ENCODE data around the gene MAP2K3.

The MAP2K3 gene

DNA sequence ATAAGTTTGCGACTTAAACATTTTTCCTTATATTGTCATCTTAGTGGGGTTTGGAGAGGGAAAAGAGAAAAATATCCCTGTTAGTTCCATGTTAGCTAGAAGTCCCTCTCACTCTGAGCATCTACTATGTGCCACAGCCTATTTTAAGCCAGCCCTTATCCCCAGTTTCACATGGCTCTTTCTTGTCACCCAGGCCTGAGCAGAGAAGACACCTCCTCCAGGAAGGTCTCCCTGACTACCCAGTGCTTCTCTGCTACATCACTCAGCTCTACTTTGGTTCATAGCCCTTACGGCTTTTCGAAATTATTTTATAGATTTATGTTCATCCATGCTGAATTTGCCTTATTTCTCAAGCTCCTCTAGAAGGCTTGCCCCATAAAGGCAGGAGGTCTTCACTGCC is 7.2 kb upstream of the MAP2K3 start:
- Histone ChIP-seq H3K27me3 (replicated peaks) (no peaks in the 10 kb centered on the region), H3K27ac (no peak overlapping the region), H3K4me3 (ENCODE audit: low read depth, low read length) (no peak overlapping the region), H3K36me3 (replicated peaks) (no peaks in the 10 kb centered on the region)
- no peak for DNase-seq
- in situ Hi-C loops (cut with HindIII; ENCODE audit: low pct_ligation_motif_present, low sequenced_read_pairs), result no loop called here
- TF ChIP-seq, protein P1, sequence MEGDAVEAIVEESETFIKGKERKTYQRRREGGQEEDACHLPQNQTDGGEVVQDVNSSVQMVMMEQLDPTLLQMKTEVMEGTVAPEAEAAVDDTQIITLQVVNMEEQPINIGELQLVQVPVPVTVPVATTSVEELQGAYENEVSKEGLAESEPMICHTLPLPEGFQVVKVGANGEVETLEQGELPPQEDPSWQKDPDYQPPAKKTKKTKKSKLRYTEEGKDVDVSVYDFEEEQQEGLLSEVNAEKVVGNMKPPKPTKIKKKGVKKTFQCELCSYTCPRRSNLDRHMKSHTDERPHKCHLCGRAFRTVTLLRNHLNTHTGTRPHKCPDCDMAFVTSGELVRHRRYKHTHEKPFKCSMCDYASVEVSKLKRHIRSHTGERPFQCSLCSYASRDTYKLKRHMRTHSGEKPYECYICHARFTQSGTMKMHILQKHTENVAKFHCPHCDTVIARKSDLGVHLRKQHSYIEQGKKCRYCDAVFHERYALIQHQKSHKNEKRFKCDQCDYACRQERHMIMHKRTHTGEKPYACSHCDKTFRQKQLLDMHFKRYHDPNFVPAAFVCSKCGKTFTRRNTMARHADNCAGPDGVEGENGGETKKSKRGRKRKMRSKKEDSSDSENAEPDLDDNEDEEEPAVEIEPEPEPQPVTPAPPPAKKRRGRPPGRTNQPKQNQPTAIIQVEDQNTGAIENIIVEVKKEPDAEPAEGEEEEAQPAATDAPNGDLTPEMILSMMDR (IDR thresholded peaks at IDR 0.05; ENCODE audit: low read depth, low read length, missing control alignments), result no peak

DNA sequence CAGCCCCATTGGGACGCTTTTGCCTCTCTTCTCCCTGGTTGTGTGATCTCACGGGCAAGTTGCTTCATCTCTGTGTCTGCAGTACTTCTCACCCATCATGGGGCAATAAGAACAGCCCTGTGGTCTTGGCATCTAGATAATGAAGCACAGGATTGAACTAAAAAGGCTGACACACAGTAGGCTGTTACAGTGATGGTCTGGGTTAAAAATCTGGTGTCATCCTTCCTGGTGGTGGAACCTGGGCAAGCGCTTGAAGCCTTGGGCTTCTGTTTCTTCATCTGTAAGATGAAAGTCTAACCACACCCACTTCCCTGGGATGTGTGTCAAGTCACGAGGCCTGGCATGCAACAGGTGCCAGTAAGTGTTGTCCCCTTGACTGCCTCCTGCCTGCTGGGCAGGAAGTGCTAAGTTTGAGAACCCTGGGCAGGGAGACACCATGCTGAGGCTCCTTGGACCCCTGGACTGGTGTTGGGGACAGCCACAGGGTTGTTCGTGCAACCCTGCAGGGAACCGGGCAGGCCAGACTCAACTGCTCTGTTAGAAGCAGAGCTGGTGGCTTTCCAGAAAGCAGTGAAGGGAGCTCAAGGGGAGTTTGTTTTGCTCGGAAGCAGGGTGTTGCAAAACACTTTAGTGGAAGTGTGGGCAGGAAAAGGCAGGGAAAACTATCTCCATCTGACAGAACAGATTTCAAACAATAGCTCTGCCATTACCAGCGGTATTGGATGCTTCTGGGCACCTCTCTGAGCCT is 5.9 kb upstream of the MAP2K3 start:
- TF ChIP-seq, protein P1 (IDR thresholded peaks at IDR 0.05; ENCODE audit: low read depth, low read length, missing control alignments), result no peak
- H3K27ac ChIP-seq, result no peak overlapping the region
- no peak for DNase-seq

DNA sequence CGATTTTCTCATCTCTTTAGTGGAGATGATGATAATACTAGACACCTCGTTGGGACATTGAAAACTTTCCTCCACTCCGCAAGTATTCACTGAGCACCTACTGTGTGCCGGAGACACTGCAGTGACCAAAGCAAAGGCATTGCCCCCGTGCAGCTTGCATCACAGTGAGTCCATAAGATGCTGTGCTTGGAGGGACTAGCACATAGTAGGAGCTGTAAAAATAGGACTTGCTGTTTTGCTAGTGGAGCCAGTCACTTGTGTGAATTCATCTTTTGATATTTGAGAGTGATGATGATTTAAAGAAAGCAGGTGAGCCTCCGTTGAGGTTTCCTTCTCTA is 5.3 kb upstream of the MAP2K3 start:
- DNase-seq, result no peak
- in situ Hi-C loops (cut with HindIII; ENCODE audit: low pct_ligation_motif_present, low sequenced_read_pairs), result no loop called here
- TF ChIP-seq, protein P1 (IDR thresholded peaks at IDR 0.05; ENCODE audit: low read depth, low read length, missing control alignments), result no peak
- Histone ChIP-seq H3K27me3 (replicated peaks) (no peaks in the 10 kb centered on the region), H3K4me3 (ENCODE audit: low read depth, low read length) (no peak overlapping the region), H3K36me3 (replicated peaks) (no peaks in the 10 kb centered on the region), H3K27ac (no peak overlapping the region)

More for the DNA sequence above, 5.9 kb upstream of the MAP2K3 start:
- Histone ChIP-seq H3K27me3 (replicated peaks) (no peaks in the 10 kb centered on the region), H3K36me3 (replicated peaks) (no peaks in the 10 kb centered on the region), H3K4me3 (ENCODE audit: low read depth, low read length) (no peak overlapping the region)
- in situ Hi-C loops (cut with HindIII; ENCODE audit: low pct_ligation_motif_present, low sequenced_read_pairs), result no loop called here

DNA sequence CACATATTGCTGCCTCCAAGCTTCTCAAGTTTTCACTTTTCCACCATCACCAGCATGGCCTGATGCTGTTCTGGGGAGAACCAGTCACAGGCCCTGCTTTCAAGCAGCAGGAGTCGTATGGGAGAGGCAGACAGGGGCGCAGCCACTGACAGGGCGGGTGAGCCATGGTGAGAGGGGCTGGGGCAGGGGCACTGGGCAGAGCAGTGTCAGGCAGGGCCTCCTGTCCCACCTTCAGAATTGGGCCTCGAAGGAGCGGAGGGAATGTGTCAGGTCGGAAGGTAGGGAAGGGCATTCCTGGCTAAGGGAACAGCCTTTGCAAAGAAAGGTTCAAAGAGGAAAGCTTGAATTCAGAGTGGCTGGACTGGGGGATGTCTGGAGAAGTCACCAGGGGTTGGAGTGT is 4.9 kb upstream of the MAP2K3 start:
- in situ Hi-C loops (cut with HindIII; ENCODE audit: low pct_ligation_motif_present, low sequenced_read_pairs), result no loop called here
- H3K27ac ChIP-seq, result no peak overlapping the region
- no peaks in the 10 kb centered on the region for H3K36me3 ChIP-seq (replicated peaks)
- TF ChIP-seq, protein P1 (IDR thresholded peaks at IDR 0.05; ENCODE audit: low read depth, low read length, missing control alignments), result no peak
- DNase-seq, result no peak
- H3K4me3 ChIP-seq (ENCODE audit: low read depth, low read length), result no peak overlapping the region
- H3K27me3 ChIP-seq (replicated peaks), result no peaks in the 10 kb centered on the region

DNA sequence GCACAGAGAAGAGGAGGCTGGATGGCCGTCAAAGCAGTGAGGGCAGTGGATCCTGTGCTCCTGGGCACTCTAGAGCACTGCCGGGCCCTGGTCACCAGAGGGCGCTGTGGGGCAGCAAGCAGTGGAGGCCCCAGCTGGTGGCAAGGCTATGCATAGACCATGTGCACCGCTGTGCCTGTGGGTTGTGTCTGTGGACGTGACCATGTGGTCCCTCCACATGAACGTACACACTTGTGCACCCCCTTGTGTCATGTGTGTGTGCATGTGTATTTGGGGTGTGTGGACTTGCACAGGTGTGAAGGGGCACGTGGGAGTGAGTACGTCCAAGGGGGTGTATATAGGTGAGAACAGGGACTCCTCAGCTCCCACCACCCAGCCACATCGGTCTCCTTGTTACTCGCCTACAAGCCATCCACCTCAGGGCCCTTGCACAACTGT is 4.4 kb upstream of the MAP2K3 start:
- Histone ChIP-seq H3K27me3 (replicated peaks) (no peaks in the 10 kb centered on the region), H3K4me3 (ENCODE audit: low read depth, low read length) (no peak overlapping the region), H3K36me3 (replicated peaks) (no peaks in the 10 kb centered on the region), H3K27ac (no peak overlapping the region)
- peak; percentile 76 for DNase-seq
- in situ Hi-C loops (cut with HindIII; ENCODE audit: low pct_ligation_motif_present, low sequenced_read_pairs), result no loop called here
- TF ChIP-seq, protein P1 (IDR thresholded peaks at IDR 0.05; ENCODE audit: low read depth, low read length, missing control alignments), result peak; percentile 98

DNA sequence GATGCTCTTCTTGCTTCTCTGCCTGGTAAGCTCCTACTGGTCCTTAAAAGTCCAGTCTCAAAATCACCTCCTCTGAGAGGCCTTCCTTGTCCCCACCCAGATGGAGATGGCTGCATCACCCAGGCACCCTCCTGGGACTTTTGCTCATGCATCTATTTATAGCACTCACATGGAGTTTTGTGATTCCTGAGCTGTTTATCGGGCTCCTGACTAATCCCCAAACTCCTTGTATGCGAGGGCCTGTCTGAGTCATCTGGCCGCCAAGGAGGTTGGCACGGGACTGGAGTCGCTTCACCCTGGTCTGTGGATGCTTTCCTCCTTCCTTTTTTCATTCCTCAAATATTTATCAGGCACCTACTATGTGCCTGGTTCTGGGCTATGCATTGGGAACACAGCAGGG is 2.3 kb upstream of the MAP2K3 start:
- DNase-seq, result peak; percentile 95
- Histone ChIP-seq H3K36me3 (replicated peaks) (no peaks in the 10 kb centered on the region), H3K27me3 (replicated peaks) (no peaks in the 10 kb centered on the region), H3K27ac (peak overlapping the region; percentile 51), H3K4me3 (ENCODE audit: low read depth, low read length) (no peak overlapping the region)
- TF ChIP-seq, protein P1 (IDR thresholded peaks at IDR 0.05; ENCODE audit: low read depth, low read length, missing control alignments), result no peak
- in situ Hi-C loops (cut with HindIII; ENCODE audit: low pct_ligation_motif_present, low sequenced_read_pairs), result no loop called here
